Loucy (cell line): ENCODE measurements around the gene USP9Y.

Source experiments
- H2AFZ ChIP-seq: fragments of 200-600 bp; sonication (generic); 2 replicates; pipeline ENCODE4 v1.6.0; 2016; ENCODE audit warnings: antibody characterized with exemption, mild to moderate bottlenecking, low read length, moderate library complexity
- H3F3A ChIP-seq: fragments of 200-600 bp; 2 replicates; pipeline ENCODE4 v1.6.0; 2016; ENCODE audit warnings: antibody characterized with exemption, low read depth, mild to moderate bottlenecking
- H3K27me3 ChIP-seq: fragments of 200-600 bp; sonication (generic); 2 replicates; pipeline ENCODE4 v1.6.1; 2014; ENCODE audit warnings: low read length, mild to moderate bottlenecking; ENCODE audit not compliant: insufficient read depth, poor library complexity, severe bottlenecking
- H3K36me3 ChIP-seq: fragments of 200-600 bp; sonication (generic); 2 replicates; pipeline ENCODE4 v1.6.1; 2016; ENCODE audit warnings: low read length; ENCODE audit not compliant: insufficient read depth
- H3K4me1 ChIP-seq: fragments of 200-600 bp; sonication (generic); 2 replicates; pipeline ENCODE4 v1.5.1; 2014; ENCODE audit warnings: low read length, mild to moderate bottlenecking; ENCODE audit not compliant: insufficient read depth, poor library complexity, severe bottlenecking
- H3K4me2 ChIP-seq: fragments of 200-600 bp; sonication (generic); 2 replicates; pipeline ENCODE4 v1.6.0; 2014; ENCODE audit warnings: antibody characterized with exemption, low read length, low read depth, mild to moderate bottlenecking; ENCODE audit not compliant: poor library complexity, severe bottlenecking
- H3K4me3 ChIP-seq: fragments of 200-600 bp; sonication (generic); 2 replicates; pipeline ENCODE4 v1.5.1; 2014; ENCODE audit warnings: low read length, mild to moderate bottlenecking, mixed read lengths; ENCODE audit not compliant: poor library complexity, severe bottlenecking
- H3K79me2 ChIP-seq: fragments of 200-600 bp; sonication (generic); 2 replicates; pipeline ENCODE4 v1.6.1; 2014; ENCODE audit warnings: low read length; ENCODE audit not compliant: insufficient read depth
- H3K9ac ChIP-seq: fragments of 200-600 bp; sonication (generic); 2 replicates; pipeline ENCODE4 v1.6.0; 2014; ENCODE audit warnings: mild to moderate bottlenecking, low read depth, low read length, moderate library complexity; ENCODE audit not compliant: poor library complexity, severe bottlenecking
- H3K9me2 ChIP-seq: fragments of 200-600 bp; sonication (generic); replicated peaks from 2 replicates; pipeline ENCODE4 v1.6.1; 2016; ENCODE audit warnings: low read depth, low read length, mixed read lengths
- H3K9me3 ChIP-seq: fragments of 200-600 bp; sonication (generic); 2 replicates; pipeline ENCODE4 v1.6.1; 2014; ENCODE audit warnings: mild to moderate bottlenecking, antibody characterized with exemption, low read length, low read depth; ENCODE audit not compliant: insufficient read depth
- H4K20me1 ChIP-seq: fragments of 200-600 bp; sonication (generic); 2 replicates; pipeline ENCODE4 v1.6.0; 2014; ENCODE audit warnings: antibody characterized with exemption, low read length, mild to moderate bottlenecking; ENCODE audit not compliant: insufficient read depth, poor library complexity, severe bottlenecking
- CTCF ChIP-seq: fragments of 200-600 bp; sonication (generic); conservative IDR thresholded peaks from 2 replicates; pipeline ENCODE4 v1.5.1; 2014; ENCODE audit warnings: mild to moderate bottlenecking, antibody characterized with exemption, low read length
- EZH2phosphoT487 ChIP-seq: fragments of 200-600 bp; IDR thresholded peaks from 2 replicates; pipeline ENCODE4 v1.6.1; 2018; ENCODE audit warnings: antibody characterized with exemption, mild to moderate bottlenecking, moderate library complexity, borderline replicate concordance

Gene USP9Y

GRCh38 chrY:12784521-12784920 lies 83.5 kb downstream of the USP9Y start:
- Histone ChIP-seq H3K9ac (no peak overlapping the region), H4K20me1 (no peaks in the 10 kb centered on the region), H3K4me1 (no peaks in the 10 kb centered on the region), H3K36me3 (no peaks in the 10 kb centered on the region), H3K9me3 (no peaks in the 10 kb centered on the region), H3K9me2 (no peaks in the 10 kb centered on the region), H3K27me3 (no peaks in the 10 kb centered on the region), H3F3A (no peaks in the 10 kb centered on the region), H3K4me2 (no peak overlapping the region), H3K4me3 (no peak overlapping the region), H2AFZ (no peak overlapping the region), H3K79me2 (no peaks in the 10 kb centered on the region)
- TF ChIP-seq EZH2phosphoT487: no peak
- no peak for TF ChIP-seq CTCF

GRCh38 chrY:12793999-12794398 lies 93.0 kb downstream of the USP9Y start:
- Histone ChIP-seq H3K9me3 (no peaks in the 10 kb centered on the region), H3K36me3 (no peaks in the 10 kb centered on the region), H3F3A (no peaks in the 10 kb centered on the region)

GRCh38 chrY:12808046-12808445 lies 107.0 kb downstream of the USP9Y start:
- TF ChIP-seq CTCF (no peak), EZH2phosphoT487 (no peak)
- no peaks in the 10 kb centered on the region for H3K9me2 ChIP-seq
- H3F3A ChIP-seq: no peaks in the 10 kb centered on the region
- H3K4me2 ChIP-seq: no peak overlapping the region
- H3K9ac ChIP-seq: no peak overlapping the region
- H3K9me3 ChIP-seq: no peaks in the 10 kb centered on the region
- H3K36me3 ChIP-seq: no peaks in the 10 kb centered on the region
- H3K4me1 ChIP-seq: no peaks in the 10 kb centered on the region
- H3K4me3 ChIP-seq: no peak overlapping the region
- H3K79me2 ChIP-seq: no peaks in the 10 kb centered on the region
- no peaks in the 10 kb centered on the region for H3K27me3 ChIP-seq
- H4K20me1 ChIP-seq: no peaks in the 10 kb centered on the region
- H2AFZ ChIP-seq: no peak overlapping the region

More at GRCh38 chrY:12793999-12794398, 93.0 kb downstream of the USP9Y start:
- H2AFZ ChIP-seq: no peak overlapping the region
- no peaks in the 10 kb centered on the region for H4K20me1 ChIP-seq
- TF ChIP-seq EZH2phosphoT487 (no peak), CTCF (no peak)
- H3K9me2 ChIP-seq: no peaks in the 10 kb centered on the region
- no peak overlapping the region for H3K9ac ChIP-seq
- no peaks in the 10 kb centered on the region for H3K27me3 ChIP-seq
- H3K4me2 ChIP-seq: no peak overlapping the region
- H3K4me3 ChIP-seq: no peak overlapping the region
- H3K79me2 ChIP-seq: no peaks in the 10 kb centered on the region
- H3K4me1 ChIP-seq: no peaks in the 10 kb centered on the region
